NCI-H748 (cell line): ENCODE results near the gene CCDC197.

ENCODE experiments used
- DNase-seq: peaks from one replicate; lab custom pipeline; 2025; ENCODE audit not compliant: unreplicated experiment; lab: John Stamatoyannopoulos, UW

CCDC197 gene

GRCh38 chr14:93997082-93997481 is at the start of gene CCDC197:
CCDC197 (plus strand) TSS chr14:93997301; CDS start chr14:93998132, 831 bp downstream.
- DNase-seq, result no peak

- no peak for DNase-seq
Observed at GRCh38 chr14:93949511-93950075, 47.5 kb upstream of the CCDC197 start.

- DNase-seq, result no peak
Observed at GRCh38 chr14:93950948-93951634, 46.0 kb upstream of the CCDC197 start.

- DNase-seq, result peak; percentile 42
Observed at GRCh38 chr14:93951635-93952540, 45.2 kb upstream of the CCDC197 start.

GRCh38 chr14:93952829-93953228 is 44.3 kb upstream of the CCDC197 start:
- no peak for DNase-seq

- no peak for DNase-seq
Observed at GRCh38 chr14:93953263-93953662, 43.8 kb upstream of the CCDC197 start.

- DNase-seq, result no peak
Observed at GRCh38 chr14:93953739-93954515, 43.2 kb upstream of the CCDC197 start.

- DNase-seq, result no peak
Observed at GRCh38 chr14:93954516-93954830, 42.6 kb upstream of the CCDC197 start.

- DNase-seq, result peak; percentile 42
Observed at GRCh38 chr14:93954900-93955849, 41.9 kb upstream of the CCDC197 start.

GRCh38 chr14:93955850-93956481 is 41.1 kb upstream of the CCDC197 start:
- peak; percentile 68 for DNase-seq

GRCh38 chr14:93956514-93957332 is 40.4 kb upstream of the CCDC197 start:
- no peak for DNase-seq

- no peak for DNase-seq
Observed at GRCh38 chr14:93957333-93957710, 39.8 kb upstream of the CCDC197 start.

- no peak for DNase-seq
Observed at GRCh38 chr14:93957751-93958566, 39.1 kb upstream of the CCDC197 start.

GRCh38 chr14:93958567-93959238 is 38.4 kb upstream of the CCDC197 start:
- DNase-seq, result no peak

GRCh38 chr14:93959239-93960107 is 37.6 kb upstream of the CCDC197 start:
- no peak for DNase-seq

- DNase-seq, result no peak
Observed at GRCh38 chr14:93960108-93960475, 37.0 kb upstream of the CCDC197 start.
